Measurements from ENCODE around the gene IL12RB1. TPM values are rescaled to one million over a fixed set of nuclear protein-coding genes. Genes with fewer than 3 reads are reported as not detected.

Gene IL12RB1
- polyA plus RNA-seq, 2 of the 4 experiments (the other 2 are of a cell fraction) = not detected

DNA sequence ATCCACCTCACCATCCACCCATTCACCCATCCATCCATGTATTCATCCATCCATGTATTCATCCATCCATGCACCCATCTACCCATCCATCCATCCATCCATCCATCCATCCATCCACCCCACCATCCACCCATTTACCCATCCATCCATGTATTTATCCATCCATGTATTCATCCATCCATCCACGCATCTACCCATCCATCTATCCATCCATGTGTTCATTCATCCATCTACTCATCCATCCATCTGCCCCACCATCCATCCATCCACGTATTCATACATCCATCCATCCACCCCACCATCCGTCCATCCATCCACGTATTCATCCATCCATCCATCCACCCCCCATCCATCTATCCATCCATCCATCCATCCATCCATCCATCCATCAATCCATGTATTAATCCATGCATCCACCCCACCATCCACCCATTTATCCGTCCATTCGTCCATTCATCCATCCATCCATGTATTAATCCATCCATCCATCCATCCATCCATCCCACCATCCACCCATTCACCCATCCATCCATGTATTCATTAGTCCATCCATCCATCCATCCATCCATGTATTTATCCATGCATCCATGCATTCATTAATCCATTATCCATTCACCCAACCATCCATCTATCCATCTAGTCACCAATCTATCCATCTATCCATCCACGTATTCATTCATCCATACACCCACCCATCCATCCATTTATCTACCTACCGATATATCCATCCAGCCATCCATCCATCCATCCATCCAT, 2.6 kb downstream of the IL12RB1 start:
- ChIA-PET POLR2A (no interaction called here), CTCF (no interaction called here)
- Histone ChIP-seq H3K27ac (no peak overlapping the region), H3K4me1 (no peaks in the 10 kb centered on the region), H3K4me2 (no peak overlapping the region), H3K9me3 (no peaks in the 10 kb centered on the region), H3K4me3 (no peak overlapping the region)
- no peak for TF ChIP-seq MAZ (IDR thresholded peaks at IDR 0.05; ENCODE audit: borderline replicate concordance, low read depth, low read length)
- no peak for TF ChIP-seq RFX5 (IDR thresholded peaks at IDR 0.05)
- no peak for TF ChIP-seq KDM5A (IDR thresholded peaks at IDR 0.05)
- TF ChIP-seq ESRRA (IDR thresholded peaks at IDR 0.05; ENCODE audit: borderline replicate concordance, low read length) = no peak
- no peak for TF ChIP-seq FOSL2 (IDR thresholded peaks at IDR 0.05)
- TF ChIP-seq FOSL2 (CRISPR knock-in tag; IDR thresholded peaks at IDR 0.05) = no peak
- TF ChIP-seq POLR2AphosphoS2 (conservative IDR thresholded peaks at IDR 0.05; ENCODE audit: low read length) = no peak
- TF ChIP-seq PHF8 (IDR thresholded peaks at IDR 0.05; ENCODE audit: borderline replicate concordance, low read depth) = no peak
- TF ChIP-seq FOXS1 (CRISPR knock-in tag; IDR thresholded peaks at IDR 0.05) = no peak
- no peak for TF ChIP-seq MAFK (IDR thresholded peaks at IDR 0.05; ENCODE audit: partially characterized antibody)
- FAIRE-seq (no peak), ATAC-seq (no peak), DNase-seq (ENCODE audit: low read depth in 1 of 2, low spot score in 1 of 2) (no peak)
- 37% methylated on average over 8 of the region's 8 CpGs for WGBS (ENCODE audit: missing lambda C conversion rate)

DNA sequence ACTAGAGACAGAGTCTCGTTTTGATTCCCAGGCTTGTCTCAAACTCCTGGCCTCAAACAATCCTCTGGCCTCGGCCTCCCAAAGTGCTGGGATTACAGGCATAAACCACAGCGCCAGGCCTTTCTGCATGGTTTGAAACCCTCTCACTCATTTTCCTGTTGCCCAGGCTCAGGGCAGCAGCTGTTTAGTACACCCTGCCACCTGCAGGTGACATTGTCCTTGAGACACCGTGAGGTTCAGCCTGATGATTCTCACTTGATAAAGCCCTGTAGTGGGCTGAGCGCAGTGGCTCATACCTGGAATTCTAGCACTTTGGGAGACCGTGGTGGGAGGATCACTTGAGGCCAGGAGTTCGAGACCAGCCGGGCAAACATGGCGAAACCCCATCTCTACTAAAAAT, 12.5 kb downstream of the IL12RB1 start:
- H3K4me2 ChIP-seq = no peak overlapping the region
- H3K4me3 ChIP-seq = no peak overlapping the region
- no peak overlapping the region for H3K27ac ChIP-seq
- FAIRE-seq (no peak), DNase-seq (ENCODE audit: low read depth in 1 of 2, low spot score in 1 of 2) (no peak), ATAC-seq (no peak; a peak in 1 of 6 replicates)
- H3K4me1 ChIP-seq = no peaks in the 10 kb centered on the region
- no peaks in the 10 kb centered on the region for H3K9me3 ChIP-seq
- TF ChIP-seq CHD2 (IDR thresholded peaks at IDR 0.05; ENCODE audit: low read length, partially characterized antibody) (no peak), MAFK (IDR thresholded peaks at IDR 0.05; ENCODE audit: partially characterized antibody) (no peak)
- 81% methylated on average over 8 of the region's 9 CpGs for WGBS (ENCODE audit: missing lambda C conversion rate)
- ChIA-PET POLR2A (no interaction called here), CTCF (interaction anchor here (1.4 kb wide), 1 partner anchor 77 kb away, joined by 4 read pairs; no protein-coding TSS in a partner anchor)

DNA sequence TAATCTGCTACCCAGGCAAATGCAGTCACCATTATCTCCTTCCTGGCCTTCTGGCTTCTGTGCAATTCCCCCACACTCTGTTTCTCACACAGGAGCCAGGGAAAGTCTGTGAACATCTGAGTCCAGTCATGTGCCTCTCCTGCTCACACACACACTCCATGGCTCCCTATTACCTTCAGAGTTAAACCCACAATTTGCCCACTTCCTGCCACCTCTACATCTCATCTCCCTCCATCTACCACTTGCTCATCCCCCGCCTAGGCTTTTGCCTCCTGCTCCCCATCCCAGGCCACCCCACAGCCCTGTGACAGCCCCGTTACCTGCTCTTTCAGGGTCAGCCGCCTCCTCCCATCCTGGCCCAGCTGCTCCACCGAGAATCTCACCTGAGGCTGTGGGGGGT, 13.5 kb downstream of the IL12RB1 start:
- ATAC-seq (no peak), DNase-seq (ENCODE audit: low read depth in 1 of 2, low spot score in 1 of 2) (no peak), FAIRE-seq (no peak)
- CTCF ChIA-PET = no interaction called here
- no peak for TF ChIP-seq KDM5A (IDR thresholded peaks at IDR 0.05)
- TF ChIP-seq NFE2L2 (conservative IDR thresholded peaks at IDR 0.05; ENCODE audit: low read length) = no peak
- TF ChIP-seq JUN (IDR thresholded peaks at IDR 0.05) = no peak
- no peak for TF ChIP-seq NR3C1 (IDR thresholded peaks at IDR 0.05)
- no peak for TF ChIP-seq ZSCAN20 (CRISPR knock-in tag; IDR thresholded peaks at IDR 0.05)
- TF ChIP-seq MAZ (IDR thresholded peaks at IDR 0.05; ENCODE audit: borderline replicate concordance, low read depth, low read length) = no peak
- no peak for TF ChIP-seq CEBPB (IDR thresholded peaks at IDR 0.05)
- TF ChIP-seq, protein P1, sequence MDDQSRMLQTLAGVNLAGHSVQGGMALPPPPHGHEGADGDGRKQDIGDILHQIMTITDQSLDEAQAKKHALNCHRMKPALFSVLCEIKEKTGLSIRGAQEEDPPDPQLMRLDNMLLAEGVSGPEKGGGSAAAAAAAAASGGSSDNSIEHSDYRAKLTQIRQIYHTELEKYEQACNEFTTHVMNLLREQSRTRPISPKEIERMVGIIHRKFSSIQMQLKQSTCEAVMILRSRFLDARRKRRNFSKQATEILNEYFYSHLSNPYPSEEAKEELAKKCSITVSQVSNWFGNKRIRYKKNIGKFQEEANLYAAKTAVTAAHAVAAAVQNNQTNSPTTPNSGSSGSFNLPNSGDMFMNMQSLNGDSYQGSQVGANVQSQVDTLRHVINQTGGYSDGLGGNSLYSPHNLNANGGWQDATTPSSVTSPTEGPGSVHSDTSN (IDR thresholded peaks at IDR 0.05) = no peak
- no peak for TF ChIP-seq GATA3 (IDR thresholded peaks at IDR 0.05; ENCODE audit: borderline replicate concordance)
- TF ChIP-seq, protein P2, sequence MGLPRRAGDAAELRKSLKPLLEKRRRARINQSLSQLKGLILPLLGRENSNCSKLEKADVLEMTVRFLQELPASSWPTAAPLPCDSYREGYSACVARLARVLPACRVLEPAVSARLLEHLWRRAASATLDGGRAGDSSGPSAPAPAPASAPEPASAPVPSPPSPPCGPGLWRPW (IDR thresholded peaks at IDR 0.05) = no peak
- no peak for TF ChIP-seq JUNB (IDR thresholded peaks at IDR 0.05)
- no peak for TF ChIP-seq HDAC2 (IDR thresholded peaks at IDR 0.05)
- TF ChIP-seq ZFP36 (IDR thresholded peaks at IDR 0.05; ENCODE audit: borderline replicate concordance, partially characterized antibody) = no peak
- TF ChIP-seq HEYL (CRISPR knock-in tag; IDR thresholded peaks at IDR 0.05) = no peak
- TF ChIP-seq POLR2A (IDR thresholded peaks at IDR 0.05; ENCODE audit: low read length) = no peak
- TF ChIP-seq BHLHE40 (IDR thresholded peaks at IDR 0.05; ENCODE audit: low read depth, low read length) = no peak
- H3K9me3 ChIP-seq = no peaks in the 10 kb centered on the region
- POLR2A ChIA-PET = no interaction called here
- H3K4me2 ChIP-seq = no peak overlapping the region
- no peak overlapping the region for H3K4me3 ChIP-seq
- H3K27ac ChIP-seq = no peak overlapping the region
- 78% methylated on average over 4 of the region's 4 CpGs for WGBS (ENCODE audit: missing lambda C conversion rate)
- H3K4me1 ChIP-seq = no peaks in the 10 kb centered on the region

Measured in A549 (cell line).